ENCODE measurements around the gene CNIH3.

Gene CNIH3

DNA sequence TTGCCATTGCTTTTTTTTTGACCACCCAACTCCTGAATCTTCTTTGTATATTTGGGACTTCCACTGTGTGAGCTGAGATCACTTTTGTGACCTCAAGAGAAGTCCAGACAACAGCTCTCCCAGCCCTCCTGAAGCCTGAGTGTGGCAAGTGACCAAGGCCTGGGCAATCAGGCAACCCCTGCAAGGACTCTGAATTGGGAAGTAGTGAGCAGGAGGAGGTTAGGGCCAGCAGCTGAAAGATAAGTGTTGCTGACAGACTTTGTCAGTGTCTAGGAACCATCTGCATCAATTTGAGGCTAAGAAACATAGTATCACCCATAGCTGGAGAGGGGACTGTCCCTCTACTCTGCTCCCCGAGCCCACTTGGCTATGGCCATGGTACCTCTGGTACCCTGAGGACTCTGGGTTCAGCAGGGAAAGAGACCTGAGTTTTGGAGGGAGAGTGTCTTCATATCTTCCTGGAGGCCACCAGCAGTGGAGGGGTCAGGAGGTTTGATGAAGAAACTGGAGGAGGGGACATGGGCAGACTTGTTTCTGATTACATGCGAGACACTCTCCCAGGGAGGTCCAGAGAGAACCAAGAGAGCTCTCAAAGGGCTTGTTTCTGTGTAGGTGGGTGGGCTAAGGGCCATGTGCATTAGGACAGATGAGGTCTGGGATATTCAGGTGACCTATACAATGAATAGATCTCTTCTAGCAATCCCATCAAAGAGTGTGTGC lies 166.3 kb downstream of the CNIH3 start:
- DNase-seq = no peak

DNA sequence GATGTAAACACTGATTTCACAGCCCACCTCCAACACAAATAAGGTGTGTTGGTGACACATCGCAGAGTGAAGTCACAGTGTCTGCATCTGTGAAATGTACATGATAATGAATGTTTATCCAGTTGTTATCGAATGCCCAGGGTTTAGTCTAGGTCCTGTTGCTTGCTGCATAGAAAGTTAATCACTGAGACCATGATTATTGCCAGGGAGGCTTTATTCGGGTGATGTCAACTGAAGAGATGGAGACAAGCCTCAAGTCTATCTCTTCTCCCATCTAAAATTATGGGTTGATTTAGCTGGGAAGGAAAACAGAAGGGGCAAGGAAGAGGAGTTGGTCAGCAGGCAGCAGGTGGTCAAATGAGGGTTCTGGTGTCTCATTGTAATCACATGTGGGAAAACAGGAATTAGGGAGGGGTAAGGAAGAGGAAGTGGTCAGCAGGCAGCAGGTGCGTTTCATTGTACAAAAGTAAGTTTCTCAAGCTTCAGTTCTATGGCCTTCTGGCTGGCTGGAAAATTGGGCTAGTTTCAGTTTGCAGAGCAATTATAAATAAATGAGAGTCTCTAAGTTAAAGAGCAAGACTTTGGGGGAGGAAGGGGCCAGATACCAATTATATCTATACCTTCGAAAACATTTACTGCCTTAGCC lies 167.0 kb downstream of the CNIH3 start:
- DNase-seq = no peak

DNA sequence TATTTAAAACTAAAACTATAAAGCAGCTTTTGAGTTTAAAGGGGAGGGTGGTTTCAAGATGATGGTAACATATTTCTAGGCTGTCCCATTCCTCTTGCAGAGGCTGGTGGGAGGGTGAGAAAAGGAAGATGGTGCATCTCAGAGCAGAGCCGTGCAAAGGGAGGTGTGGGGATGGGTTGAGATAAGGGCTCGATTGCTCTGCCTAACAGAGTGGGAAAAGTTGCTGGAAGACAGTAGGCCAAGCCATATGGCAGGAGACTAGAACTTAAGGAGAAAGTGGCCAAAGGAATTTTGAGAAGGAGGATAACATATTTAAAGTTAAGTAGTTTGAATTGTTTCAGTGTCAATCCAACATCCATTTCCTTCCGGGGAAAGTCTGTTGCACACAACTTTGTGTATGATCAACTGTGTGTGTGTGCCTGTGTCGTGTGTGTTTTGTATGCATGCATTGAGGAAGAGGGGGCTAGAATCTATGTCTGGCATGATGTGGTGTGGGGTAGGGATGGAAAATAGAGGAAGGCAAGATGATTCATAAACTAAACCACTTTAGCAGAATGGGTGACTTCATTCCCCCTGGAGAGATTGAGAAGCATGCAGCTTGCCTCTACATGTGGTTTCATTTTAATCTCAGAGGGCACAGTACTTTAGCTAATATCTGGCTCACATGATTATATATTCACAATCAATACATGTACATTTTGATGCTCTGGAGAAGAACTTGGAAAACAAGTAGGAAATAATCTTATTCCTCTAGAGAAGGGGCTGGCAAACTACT lies 168.3 kb downstream of the CNIH3 start:
- no peak for DNase-seq

DNA sequence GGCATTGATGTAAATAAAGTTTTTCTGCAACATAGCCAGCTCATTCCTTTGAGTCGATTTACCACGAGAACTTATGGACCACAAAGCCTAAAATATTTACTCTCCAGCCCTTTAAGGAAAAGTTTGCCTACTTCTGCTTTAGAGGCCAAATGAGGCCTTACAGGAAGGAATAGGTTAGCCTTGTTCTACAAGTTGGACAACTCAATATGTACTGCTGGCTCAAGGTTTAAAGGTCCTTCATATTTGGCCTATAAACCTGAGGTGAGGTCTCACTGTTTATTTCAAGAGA lies 168.9 kb downstream of the CNIH3 start:
- no peak for DNase-seq

DNA sequence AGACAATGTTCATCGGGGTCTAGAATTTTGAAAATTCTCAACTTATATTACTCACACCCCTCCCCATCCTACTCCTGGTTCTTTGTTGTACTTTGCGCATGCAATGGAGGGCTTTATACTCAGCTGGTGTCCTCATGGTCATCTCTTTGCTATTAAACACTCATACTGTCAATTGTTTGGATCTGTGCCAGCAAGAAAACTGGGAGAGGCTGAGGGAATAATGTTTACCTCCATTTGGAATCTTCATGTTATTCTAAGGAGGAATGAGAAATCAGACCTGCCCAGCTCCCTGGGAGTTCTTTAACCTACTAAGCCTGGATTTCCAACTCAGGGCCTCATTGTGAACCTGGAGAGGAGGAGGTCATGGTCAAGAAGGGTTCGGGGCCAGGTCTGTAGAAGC lies 169.5 kb downstream of the CNIH3 start:
- DNase-seq = no peak

DNA sequence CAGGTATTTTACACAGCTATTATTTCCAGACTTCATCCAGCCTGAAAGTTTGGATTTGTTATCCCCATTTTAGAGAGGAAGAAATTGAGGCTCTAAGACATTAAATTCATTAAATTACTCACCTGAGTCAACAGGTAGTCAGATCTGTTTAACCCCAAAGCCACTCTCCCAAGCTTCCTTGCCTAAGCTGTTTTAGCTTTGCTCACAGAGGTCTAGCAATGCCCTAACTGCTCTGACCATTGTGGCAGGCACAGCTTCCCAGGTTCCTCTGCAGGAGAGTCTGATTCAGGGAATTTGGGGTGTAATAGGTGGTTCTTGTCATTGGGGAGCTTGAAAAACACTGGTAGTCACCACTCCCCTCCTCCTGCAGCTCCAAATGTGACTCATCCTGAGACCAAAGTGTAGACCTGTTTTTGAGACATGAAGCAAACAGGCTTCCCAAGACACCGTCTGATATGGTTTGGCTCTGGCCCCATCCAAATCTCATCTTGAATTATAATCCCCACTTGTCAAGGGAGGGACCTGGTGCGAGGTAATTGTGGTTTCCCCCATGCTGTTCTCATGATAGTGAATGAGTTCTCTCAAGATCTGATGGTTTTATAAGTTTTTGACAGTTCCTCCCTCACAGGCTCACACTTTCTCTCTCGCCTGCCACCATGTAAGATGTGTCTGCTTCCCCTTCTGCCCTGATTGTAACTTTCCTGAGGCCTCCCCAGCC lies 170.6 kb downstream of the CNIH3 start:
- no peak for DNase-seq

DNA sequence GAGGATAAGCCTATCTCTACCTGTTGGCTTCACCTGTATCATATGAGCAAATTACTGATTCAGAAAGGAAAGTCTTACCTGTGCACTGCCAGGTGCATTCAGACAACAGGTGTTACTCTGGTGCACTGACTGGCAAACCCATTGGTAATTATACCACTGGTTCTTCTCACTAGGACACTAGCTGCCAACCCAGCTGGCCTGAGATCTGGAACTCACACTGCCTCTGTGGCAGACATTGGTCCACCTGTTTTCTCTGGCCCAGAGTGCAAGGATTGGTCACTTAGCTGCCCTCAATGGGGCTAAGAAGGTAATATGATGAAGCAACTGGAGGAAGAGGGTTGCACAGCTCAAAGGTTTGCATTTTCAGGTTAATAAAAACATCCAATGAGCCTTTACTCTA lies 173.2 kb downstream of the CNIH3 start:
- DNase-seq = no peak
